Epidermal melanocyte (primary cell): ENCODE results near the gene GAK.
"Not testable (repeated sequence)": the region's sequence is repeated elsewhere in the genome, so short reads cannot be mapped to it uniquely, and the experiment has no call there.

Source experiments
- DNase-seq: peaks from one replicate; pipeline ENCODE4 v3.0.0; 2011; ENCODE audit warnings: low spot score; ENCODE audit not compliant: insufficient read length

GAK gene

DNA sequence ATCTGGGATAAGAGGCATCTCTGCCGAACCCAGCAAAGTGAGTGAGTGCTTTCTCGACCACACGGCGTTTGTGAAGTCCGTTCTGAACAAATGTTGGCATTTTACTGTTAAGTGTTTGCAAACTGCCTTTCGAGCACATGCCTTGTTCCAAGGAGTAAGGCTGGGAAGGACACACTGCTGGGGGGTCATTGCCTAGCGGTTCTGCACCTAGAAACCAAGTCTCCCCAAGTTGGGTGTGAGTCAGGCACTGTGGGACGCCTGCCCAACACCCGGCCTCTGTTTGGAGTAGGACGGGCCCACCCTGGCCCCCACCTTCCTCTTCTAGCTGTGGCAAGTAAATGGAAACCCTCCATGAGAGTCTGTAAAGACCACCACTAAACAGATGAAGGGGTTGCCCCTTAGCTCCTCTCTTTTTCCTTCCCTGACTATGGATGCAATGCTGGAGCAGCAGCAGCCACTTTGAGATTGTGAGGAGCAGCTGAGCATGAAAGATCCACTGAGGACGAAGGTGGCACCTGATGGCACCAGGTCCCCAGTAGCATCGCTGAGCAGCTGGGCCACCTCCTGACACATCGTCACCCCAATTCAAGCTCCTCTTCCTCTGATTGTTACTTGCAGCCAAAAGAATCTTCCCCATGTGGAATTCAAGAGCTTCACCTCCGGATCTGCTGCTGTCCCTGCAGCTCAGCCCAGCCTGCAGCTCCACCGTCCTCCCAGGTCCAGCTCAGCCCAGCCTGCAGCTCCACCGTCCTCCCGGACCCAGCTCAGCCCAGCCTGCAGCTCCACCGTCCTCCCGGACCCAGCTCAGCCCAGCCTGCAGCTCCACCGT lies 112.5 kb downstream of the GAK start:
- DNase-seq, result peak; percentile 0

DNA sequence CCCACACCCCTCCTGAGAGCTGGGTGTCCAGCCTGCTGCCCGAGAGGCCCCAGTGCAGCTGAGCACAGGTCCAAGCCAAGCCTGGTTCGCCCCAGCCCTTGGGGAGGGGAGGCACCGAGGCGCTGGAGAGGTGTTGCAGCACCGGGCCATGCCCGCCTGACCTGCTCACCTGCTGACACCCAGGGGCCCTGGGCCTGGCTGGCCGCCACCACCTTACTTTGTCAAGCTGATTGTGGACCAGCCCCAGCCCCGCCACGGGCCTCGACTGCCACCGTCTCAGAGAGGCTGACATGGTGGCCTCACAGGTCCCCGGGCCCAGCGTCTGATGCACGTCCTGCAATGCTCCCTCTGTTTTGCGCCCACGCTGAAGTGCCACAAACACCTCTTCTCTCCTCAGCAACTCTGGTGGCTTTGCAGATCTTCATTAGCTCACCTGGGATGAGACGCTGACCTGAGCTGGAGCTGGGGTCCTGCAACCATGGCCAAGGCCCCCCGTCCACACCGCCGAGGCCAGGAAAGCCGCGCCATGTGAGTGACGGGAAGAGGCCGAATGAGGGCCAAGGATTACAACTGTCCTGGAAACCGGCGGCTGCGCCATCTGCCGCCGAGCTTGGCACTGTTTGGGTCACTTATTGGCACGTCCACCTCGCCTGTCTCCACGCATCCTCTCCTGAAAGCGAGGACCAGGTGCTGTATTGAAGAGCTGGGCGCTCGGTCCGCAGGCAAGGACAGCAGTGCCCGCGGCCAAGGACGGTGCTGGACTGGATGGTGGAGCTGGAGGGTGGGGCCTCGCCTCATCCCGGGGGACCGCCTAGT lies 113.8 kb downstream of the GAK start:
- peak; percentile 7 for DNase-seq

DNA sequence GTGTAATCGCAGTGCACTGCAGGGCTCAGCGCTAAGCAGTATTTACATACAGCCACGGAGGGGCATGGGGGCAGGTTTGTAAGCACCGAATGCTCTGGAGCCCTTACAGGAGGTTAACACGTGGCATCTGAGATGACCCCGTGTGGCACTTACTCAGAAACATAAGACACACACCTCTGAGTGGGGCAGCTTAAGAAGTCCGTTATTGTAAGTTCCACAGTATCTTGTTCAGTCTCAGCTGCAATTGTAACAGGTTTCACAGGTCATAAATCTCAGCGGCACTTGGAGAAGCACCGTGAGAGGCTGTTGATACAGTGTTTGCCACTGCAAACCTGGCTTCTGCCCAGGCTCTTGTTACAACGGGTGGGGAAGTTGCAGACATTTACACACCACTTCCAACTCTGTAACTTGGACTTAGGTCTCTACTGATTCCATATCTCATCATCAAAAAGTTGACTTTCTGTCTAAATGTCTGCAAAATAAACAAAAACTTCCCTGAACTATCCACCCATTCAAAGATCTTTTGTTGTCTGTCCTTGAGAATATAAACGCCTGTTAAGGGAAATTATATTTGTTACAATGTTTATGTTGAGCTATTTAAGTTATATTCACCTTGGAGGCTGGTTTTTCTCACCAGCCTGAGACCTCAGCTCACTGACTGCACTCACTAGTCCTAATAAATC lies 116.5 kb downstream of the GAK start:
- DNase-seq, result no peak

DNA sequence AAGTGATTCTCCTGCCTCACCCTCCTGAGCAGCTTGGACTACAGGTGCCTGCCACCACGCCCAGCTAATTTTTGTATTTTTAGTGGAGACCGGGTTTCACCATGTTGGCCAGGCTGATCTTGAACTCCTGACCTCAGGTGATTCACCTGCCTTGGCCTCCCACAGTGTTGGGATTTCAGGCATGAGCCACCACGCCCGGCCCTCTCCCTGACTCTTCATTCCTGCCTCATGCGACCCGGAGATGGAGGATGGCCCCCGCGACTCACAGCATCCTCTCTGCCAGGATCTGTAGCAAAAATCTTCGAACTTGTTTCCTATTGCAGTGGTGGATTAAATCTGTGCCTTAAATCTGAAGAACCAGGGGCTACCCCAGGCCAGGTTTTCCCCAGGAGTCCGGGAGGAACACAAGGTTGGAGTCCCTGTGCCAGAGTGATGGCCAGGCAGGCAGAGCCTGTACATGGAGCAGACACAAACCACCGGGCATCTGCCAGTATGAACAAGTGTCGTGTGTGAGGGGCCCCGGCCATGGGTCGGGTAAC lies 117.7 kb downstream of the GAK start:
- DNase-seq, result no peak

DNA sequence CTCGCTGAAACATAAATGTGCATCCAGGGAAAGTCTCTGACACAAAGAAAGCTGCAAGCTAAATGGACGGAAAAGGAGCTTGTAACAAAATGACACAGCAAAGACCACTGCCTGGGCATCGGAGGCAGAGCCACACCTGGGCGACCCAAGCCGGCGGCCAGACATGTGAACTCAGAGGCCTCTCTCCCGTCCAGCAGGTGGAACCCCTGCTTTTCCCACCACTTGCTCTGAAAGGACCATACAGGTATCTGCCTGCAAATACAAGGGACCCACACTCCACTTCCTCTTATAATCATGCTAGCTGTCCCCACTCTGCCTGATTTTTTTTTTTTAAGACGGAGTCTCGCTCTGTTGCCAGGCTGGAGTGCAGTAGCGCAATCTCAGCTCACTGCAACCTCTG lies 118.2 kb downstream of the GAK start:
- no peak for DNase-seq

DNA sequence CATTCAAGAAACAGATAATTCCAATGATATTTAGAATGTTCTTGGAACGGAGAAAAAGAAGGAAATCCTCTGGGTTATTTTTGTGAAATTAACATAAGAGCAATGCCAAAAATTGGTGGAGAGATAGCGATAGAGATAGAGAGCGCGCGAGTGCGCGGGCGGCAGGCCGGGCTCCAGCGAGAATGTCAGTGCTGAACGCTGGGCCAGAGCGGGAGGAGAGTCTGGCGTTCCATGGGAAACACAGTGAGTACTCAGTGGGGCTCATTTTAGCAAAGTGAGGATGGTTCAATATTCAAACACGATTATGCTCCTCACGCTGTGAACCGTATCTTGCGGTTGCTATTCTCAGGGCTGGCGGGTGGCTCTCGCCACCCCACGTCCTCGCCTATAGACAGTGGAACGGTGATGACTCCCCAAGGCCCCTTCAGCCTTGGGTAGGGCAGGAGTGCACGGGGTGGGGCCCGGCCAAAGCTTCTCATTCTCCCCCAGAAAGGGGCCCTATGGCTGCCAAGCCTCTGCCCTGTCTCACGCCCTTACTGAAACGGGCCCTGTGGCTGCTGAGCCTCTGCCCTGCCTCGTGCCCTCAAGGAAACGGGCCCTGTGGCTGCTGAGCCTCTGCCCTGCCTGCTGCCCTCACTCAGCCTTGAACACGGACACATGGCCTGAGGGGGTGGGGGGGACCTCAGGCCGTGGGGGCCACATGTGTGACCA lies 123.1 kb downstream of the GAK start:
- no peak for DNase-seq

DNA sequence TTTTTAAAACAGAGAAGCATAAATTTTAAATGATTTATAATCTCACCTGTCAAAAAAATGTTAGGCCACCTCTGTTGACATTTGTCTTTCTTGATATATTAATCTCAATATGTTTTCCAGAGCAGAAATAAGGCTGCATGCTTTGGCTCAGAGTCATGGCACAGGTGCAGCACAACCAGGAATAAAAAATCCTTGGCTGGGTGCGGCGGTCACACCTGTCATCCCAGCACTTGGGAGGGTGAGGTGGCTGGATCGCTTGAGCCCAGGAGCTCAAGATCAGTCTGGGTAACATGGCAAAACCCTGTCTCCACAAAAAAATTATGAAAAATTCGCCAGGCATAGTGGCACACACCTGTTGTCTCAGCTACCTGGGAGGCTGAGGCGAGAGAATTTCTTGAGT lies 124.3 kb downstream of the GAK start:
- DNase-seq, result no peak

DNA sequence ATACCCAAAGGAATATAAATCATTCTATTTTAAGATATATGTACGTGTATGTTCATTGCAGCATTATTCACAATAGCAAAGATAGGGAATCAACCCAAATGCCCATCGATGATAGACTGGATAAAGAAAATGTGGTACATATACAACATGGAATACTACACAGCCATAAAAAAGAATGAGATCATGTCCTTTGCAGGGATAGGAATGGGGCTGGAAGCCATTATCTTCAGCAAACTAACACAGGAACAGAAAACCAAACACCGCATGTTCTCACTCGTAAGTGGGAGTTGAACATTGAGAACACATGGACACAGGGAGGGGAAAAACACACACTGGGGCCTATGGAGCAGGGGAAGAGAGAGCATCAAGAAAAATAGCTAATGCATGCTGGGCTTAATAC lies 125.1 kb downstream of the GAK start:
- DNase-seq, result not testable (repeated sequence)

DNA sequence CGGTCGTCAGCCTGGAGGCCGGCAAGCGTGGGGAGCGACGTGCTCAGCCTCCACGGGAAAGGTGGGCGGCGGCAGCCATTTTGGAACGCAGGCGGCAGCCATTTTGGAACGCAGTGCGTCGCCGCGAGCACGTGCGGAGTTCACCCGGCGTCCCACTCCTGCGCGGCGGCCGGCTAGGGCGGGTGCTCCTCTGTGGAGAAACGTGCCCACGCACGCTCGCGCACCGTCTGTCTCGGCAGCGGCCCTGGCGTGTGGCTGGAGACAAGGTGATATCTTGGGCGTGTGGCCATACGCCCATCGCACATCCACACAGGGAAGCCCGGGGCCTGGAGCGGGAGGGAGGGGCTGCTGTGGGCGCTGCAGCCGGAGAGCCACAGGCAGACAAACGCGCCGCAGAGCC lies 127.3 kb downstream of the GAK start:
- DNase-seq, result no peak

DNA sequence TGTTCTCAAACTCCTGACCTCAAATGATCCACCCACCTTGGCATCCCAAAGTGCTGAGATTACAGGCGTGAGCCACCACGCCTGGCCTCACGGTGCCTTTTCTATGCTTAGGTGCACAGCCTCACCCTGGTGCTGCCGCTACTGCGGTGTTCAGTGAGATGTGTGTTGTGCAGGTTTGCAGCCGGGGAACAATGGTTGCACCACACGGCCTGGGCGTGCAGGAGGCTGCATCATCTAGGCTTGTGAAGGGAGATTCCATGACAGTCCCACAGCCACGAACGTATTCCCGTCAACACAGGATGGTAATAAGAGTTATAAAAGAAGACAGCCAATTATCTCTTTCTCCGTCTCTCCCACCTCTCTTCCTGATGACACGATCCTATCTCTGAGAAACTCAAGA lies 128.2 kb downstream of the GAK start:
- no peak for DNase-seq

DNA sequence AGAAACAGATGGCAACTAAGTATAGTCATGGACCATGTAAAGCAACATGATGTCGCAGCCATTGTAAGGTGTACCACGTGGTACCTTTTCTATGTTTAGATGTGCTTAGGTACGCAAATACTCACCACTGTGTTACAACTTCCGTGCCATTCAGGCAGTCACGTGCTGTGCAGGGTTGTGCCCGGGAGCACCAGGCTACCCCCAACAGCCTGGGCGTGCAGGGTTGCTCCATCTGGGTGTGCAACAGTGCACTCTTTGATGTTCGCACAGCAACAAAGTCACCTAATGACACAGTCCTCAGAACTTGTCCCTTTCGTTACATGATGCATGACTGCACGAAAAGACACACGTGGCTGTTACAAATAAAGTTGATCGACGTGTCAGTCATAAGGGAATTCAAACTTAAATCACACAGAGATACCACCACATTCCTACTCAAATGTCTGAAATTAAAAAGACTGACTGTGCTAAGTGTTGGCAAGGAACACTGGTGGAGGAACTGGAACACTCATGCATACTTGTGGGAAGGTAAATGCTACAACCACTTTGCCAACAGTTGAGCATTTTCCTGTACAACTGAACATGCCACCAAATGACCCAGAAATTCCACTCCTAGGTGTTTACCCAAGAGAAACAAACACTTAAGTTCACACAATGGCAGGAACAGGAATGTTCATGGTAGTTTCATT lies 130.5 kb downstream of the GAK start:
- no peak for DNase-seq
